Liver (tissue), 3 donors: ENCODE results near the gene HYCC1.

Source experiments
- ATF3 ChIP-seq: IDR thresholded peaks from 2 replicates; pipeline ENCODE4 v1.6.1; 2016; ENCODE audit warnings: antibody characterized with exemption
- CTCF ChIP-seq: fragments of 150-350 bp; IDR thresholded peaks from 2 replicates; pipeline ENCODE4 v1.5.1; 2017; ENCODE audit warnings: improper control_type of control experiment, low read depth, low read length; ENCODE audit not compliant: missing input control
- EGR1 ChIP-seq, 2 donors: IDR thresholded peaks; 2 replicates each; pipeline ENCODE4 v1.6.1; 2016 to 2018; ENCODE audit warnings: antibody characterized with exemption in 2 of 2, low read depth in 2 of 2
- FOXA1 ChIP-seq: IDR thresholded peaks from 2 replicates; pipeline ENCODE4 v1.6.1; 2016; ENCODE audit warnings: antibody characterized with exemption
- GABPA ChIP-seq, 2 donors: IDR thresholded peaks in 1 of 2; conservative IDR thresholded peaks in 1 of 2; 2 replicates each; pipeline ENCODE4 v1.6.1; 2016; ENCODE audit warnings: antibody characterized with exemption in 2 of 2, mild to moderate bottlenecking in 1 of 2, moderate library complexity in 1 of 2
- HNF4A ChIP-seq, 2 donors: conservative IDR thresholded peaks; 2 replicates each; pipeline ENCODE4 v1.6.1; 2016; ENCODE audit warnings: antibody characterized with exemption in 2 of 2, mild to moderate bottlenecking in 2 of 2
- JUND ChIP-seq, 2 donors: IDR thresholded peaks; 2 replicates each; pipeline ENCODE4 v1.6.1; 2016; ENCODE audit warnings: antibody characterized with exemption in 2 of 2
- MAX ChIP-seq: IDR thresholded peaks from 2 replicates; pipeline ENCODE4 v1.6.1; 2016; ENCODE audit warnings: antibody characterized with exemption
- RAD21 ChIP-seq, 2 donors: IDR thresholded peaks; 2 replicates each; pipeline ENCODE4 v1.6.1; 2016; ENCODE audit warnings: antibody characterized with exemption in 2 of 2, mild to moderate bottlenecking in 2 of 2
- REST ChIP-seq: IDR thresholded peaks from 2 replicates; pipeline ENCODE4 v1.6.1; 2016; ENCODE audit warnings: antibody characterized with exemption, mild to moderate bottlenecking
- RXRA ChIP-seq, 2 donors: IDR thresholded peaks; 2 replicates each; pipeline ENCODE4 v1.6.1; 2017 to 2018; ENCODE audit warnings: antibody characterized with exemption in 2 of 2, mild to moderate bottlenecking in 1 of 2
- TAF1 ChIP-seq: conservative IDR thresholded peaks from 2 replicates; pipeline ENCODE4 v1.6.1; 2016; ENCODE audit warnings: antibody characterized with exemption, mild to moderate bottlenecking
- YY1 ChIP-seq: IDR thresholded peaks from 2 replicates; pipeline ENCODE4 v1.6.1; 2016; ENCODE audit warnings: antibody characterized with exemption, mild to moderate bottlenecking
- ZBTB33 ChIP-seq: IDR thresholded peaks from 2 replicates; pipeline ENCODE4 v1.6.1; 2016; ENCODE audit warnings: antibody characterized with exemption
- donor health status: healthy.
- donor health status: healthy.

- no peak for TF ChIP-seq CTCF
- no peak for TF ChIP-seq EGR1 (IDR thresholded peaks at IDR 0.05; ENCODE audit: low read depth in 2 of 2)
- TF ChIP-seq FOXA1, result no peak
- no peak for TF ChIP-seq YY1
- TF ChIP-seq ATF3, result no peak
- no peak for TF ChIP-seq TAF1
- no peak for TF ChIP-seq REST
- TF ChIP-seq RXRA (IDR thresholded peaks at IDR 0.05), result no peak
- no peak for TF ChIP-seq RAD21 (IDR thresholded peaks at IDR 0.05)
- no peak for TF ChIP-seq ZBTB33
- no peak for TF ChIP-seq GABPA (IDR thresholded peaks at IDR 0.05 in 1 of 2, conservative IDR thresholded peaks at IDR 0.05 in 1 of 2)
- no peak for TF ChIP-seq HNF4A (conservative IDR thresholded peaks at IDR 0.05)
- no peak for TF ChIP-seq JUND (IDR thresholded peaks at IDR 0.05)
- no peak for TF ChIP-seq MAX
Measured at GRCh38 chr7:22989643-22990587, 24.0 kb downstream of the HYCC1 start.
